Measurements from ENCODE around the gene CLDN19. TPM values are rescaled to one million over a fixed set of nuclear protein-coding genes. Genes with fewer than 3 reads are reported as not detected.
"Not testable (repeated sequence)": the region's sequence is repeated elsewhere in the genome, so short reads cannot be mapped to it uniquely, and the experiment has no call there.

CLDN19 gene
- total and polyA plus RNA-seq, 7 donors, result 0.03 to 0.34 (median 0.14) TPM; not detected in 4

GRCh38 chr1:42730002-42730401 is 10.0 kb downstream of the CLDN19 start:
- Histone ChIP-seq H3K36me3 (ENCODE audit: insufficient read depth in 1 of 2, low read depth in 1 of 2) (no peaks in the 10 kb centered on the region), H3K9me3 (no peaks in the 10 kb centered on the region), H3K27ac (no peak overlapping the region), H3K27me3 (ENCODE audit: insufficient read depth in 3 of 3, low read length in 2 of 3) (peaks cover 0 to 3% (median 0%) of the 10 kb centered on the region in 3 donors), H3K4me1 (no peaks in the 10 kb centered on the region), H3K4me3 (no peak overlapping the region)
- WGBS, 3 donors, result 83 to 89% (median 86%) methylated on average over 3 of the region's 3 CpGs
- ATAC-seq (no peak), DNase-seq (no peak)
- intact Hi-C loops (cut with DNase I), result no loop called here
- no peak for TF ChIP-seq CTCF (IDR thresholded peaks at IDR 0.05)

- DNase-seq; intact Hi-C loops (cut with DNase I); H3K27ac ChIP-seq; H3K27me3 ChIP-seq (ENCODE audit: insufficient read depth in 3 of 3, low read length in 2 of 3); H3K4me3 ChIP-seq; H3K36me3 ChIP-seq (ENCODE audit: insufficient read depth in 1 of 2, low read depth in 1 of 2); ATAC-seq; H3K4me1 ChIP-seq; H3K9me3 ChIP-seq: not testable (repeated sequence)
- 94 to 98% (median 96%) methylated on average over 4 of the region's 4 CpGs for WGBS, 3 donors
These were observed 14.2 kb downstream of the CLDN19 start for GRCh38 chr1:42725820-42726219.

DNA sequence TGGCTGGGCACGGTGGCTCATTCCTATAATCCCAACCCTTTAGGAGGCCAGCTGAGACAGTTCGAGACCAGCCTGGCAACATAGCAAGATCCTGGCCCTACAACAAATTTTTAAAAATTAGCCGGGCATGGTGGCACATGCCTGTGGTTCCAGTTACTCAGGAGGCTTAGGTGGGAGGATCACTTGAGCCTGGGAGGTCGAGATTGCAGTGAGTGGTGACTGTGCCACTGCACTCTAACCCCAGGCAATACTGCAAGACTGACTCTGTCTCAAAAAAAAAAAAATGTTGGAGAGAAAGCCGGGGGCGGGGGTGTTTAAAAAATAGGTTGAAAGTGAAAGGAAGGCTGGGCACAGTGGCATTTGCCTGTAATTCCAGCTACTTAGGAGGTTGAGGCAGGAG is 16.5 kb downstream of the CLDN19 start:
- ATAC-seq, result no peak
- Histone ChIP-seq H3K4me3 (no peak overlapping the region), H3K36me3 (ENCODE audit: insufficient read depth in 1 of 2, low read depth in 1 of 2) (no peaks in the 10 kb centered on the region), H3K27me3 (ENCODE audit: insufficient read depth in 3 of 3, low read length in 2 of 3) (no peaks in the 10 kb centered on the region), H3K4me1 (no peaks in the 10 kb centered on the region), H3K27ac (no peak overlapping the region), H3K9me3 (no peaks in the 10 kb centered on the region)
- WGBS, 3 donors, result 65 to 68% (median 66%) methylated on average over 6 of the region's 6 CpGs
- TF ChIP-seq CTCF (IDR thresholded peaks at IDR 0.05), result no peak
- DNase-seq, result no peak
- intact Hi-C loops (cut with DNase I), result no loop called here

- H3K36me3 ChIP-seq (ENCODE audit: insufficient read depth in 1 of 2, low read depth in 1 of 2); intact Hi-C loops (cut with DNase I); H3K4me3 ChIP-seq; H3K27me3 ChIP-seq (ENCODE audit: insufficient read depth in 3 of 3, low read length in 2 of 3); H3K4me1 ChIP-seq; H3K9me3 ChIP-seq; ATAC-seq; DNase-seq; H3K27ac ChIP-seq: not testable (repeated sequence)
- 97 to 100% (median 100%) methylated on average over 2 of the region's 2 CpGs for WGBS, 3 donors
These were observed 17.6 kb downstream of the CLDN19 start for GRCh38 chr1:42722403-42722802.

DNA sequence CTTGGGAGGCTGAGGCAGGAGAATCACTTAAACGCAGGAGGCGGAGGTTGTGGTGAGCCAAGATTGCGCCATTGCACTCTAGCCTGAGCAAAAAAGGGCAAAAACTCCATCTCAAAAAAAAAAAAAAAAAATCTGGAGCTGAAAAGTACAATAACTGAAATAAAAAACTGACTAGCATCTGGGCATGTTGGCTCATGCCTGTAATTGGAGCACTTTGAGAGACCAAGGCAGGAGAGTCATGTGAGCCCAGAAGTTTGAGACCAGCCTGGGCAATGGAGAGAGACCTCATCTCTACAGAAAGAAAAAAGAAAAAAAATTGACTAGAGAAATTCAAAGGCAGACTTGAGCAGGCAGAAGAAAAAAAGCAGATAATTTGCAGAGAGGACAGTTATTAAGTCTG is 18.1 kb downstream of the CLDN19 start:
- ATAC-seq, result no peak
- no peak for TF ChIP-seq CTCF (IDR thresholded peaks at IDR 0.05)
- Histone ChIP-seq H3K36me3 (ENCODE audit: insufficient read depth in 1 of 2, low read depth in 1 of 2) (peaks cover 0 to 3% of the 10 kb centered on the region in 2 donors), H3K27ac (no peak overlapping the region), H3K9me3 (no peaks in the 10 kb centered on the region), H3K4me3 (no peak overlapping the region), H3K27me3 (ENCODE audit: insufficient read depth in 3 of 3, low read length in 2 of 3) (no peaks in the 10 kb centered on the region), H3K4me1 (no peaks in the 10 kb centered on the region)
- intact Hi-C loops (cut with DNase I), result no loop called here
- DNase-seq, result no peak
- WGBS, 3 donors, result 94 to 98% (median 97%) methylated on average over 3 of the region's 3 CpGs

- H3K9me3 ChIP-seq, result no peaks in the 10 kb centered on the region
- H3K27ac ChIP-seq, result no peak overlapping the region
- 95 to 100% (median 97%) methylated on average over 1 of the region's 1 CpG for WGBS, 3 donors
- H3K36me3 ChIP-seq (ENCODE audit: insufficient read depth in 1 of 2, low read depth in 1 of 2), result peaks cover 0 to 3% of the 10 kb centered on the region in 2 donors
- TF ChIP-seq CTCF (IDR thresholded peaks at IDR 0.05), result no peak
- no peak for DNase-seq
- no peak for ATAC-seq
- no peaks in the 10 kb centered on the region for H3K4me1 ChIP-seq
- intact Hi-C loops (cut with DNase I), result no loop called here
- H3K27me3 ChIP-seq (ENCODE audit: insufficient read depth in 3 of 3, low read length in 2 of 3), result no peaks in the 10 kb centered on the region
- H3K4me3 ChIP-seq, result no peak overlapping the region
These were observed 19.2 kb downstream of the CLDN19 start for GRCh38 chr1:42720868-42721267.

DNA sequence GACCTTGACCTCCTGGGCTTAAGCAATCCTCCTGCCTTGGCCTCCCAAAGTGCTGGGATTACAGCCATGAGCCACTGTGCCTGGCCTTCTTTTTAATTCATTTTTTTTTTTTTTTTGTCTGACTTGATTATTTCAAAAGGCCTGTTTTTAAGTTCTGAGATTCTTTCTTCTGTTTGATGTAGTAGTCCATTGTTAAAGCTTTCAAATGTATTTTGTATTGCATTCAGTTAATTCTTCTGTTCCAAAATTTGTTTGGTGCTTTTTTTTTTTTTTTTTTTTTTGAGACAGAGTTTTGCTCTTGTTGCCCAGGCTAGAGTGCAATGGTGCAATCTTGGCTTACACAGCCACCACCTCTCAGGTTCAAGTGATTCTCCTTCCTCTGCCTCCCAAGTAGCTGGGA is 25.6 kb downstream of the CLDN19 start:
- Histone ChIP-seq H3K36me3 (ENCODE audit: insufficient read depth in 1 of 2, low read depth in 1 of 2) (peaks cover 6 to 19% of the 10 kb centered on the region in 2 donors), H3K9me3 (peaks cover 18% of the 10 kb centered on the region)
- intact Hi-C loops (cut with DNase I); DNase-seq; H3K4me3 ChIP-seq; H3K27me3 ChIP-seq (ENCODE audit: insufficient read depth in 3 of 3, low read length in 2 of 3); H3K4me1 ChIP-seq; ATAC-seq; H3K27ac ChIP-seq: not testable (repeated sequence)
